ENCODE results near the gene ALPL.
A peak's percentile ranks its signal among the peaks of the same experiment; 100 is the strongest.

Gene ALPL

DNA sequence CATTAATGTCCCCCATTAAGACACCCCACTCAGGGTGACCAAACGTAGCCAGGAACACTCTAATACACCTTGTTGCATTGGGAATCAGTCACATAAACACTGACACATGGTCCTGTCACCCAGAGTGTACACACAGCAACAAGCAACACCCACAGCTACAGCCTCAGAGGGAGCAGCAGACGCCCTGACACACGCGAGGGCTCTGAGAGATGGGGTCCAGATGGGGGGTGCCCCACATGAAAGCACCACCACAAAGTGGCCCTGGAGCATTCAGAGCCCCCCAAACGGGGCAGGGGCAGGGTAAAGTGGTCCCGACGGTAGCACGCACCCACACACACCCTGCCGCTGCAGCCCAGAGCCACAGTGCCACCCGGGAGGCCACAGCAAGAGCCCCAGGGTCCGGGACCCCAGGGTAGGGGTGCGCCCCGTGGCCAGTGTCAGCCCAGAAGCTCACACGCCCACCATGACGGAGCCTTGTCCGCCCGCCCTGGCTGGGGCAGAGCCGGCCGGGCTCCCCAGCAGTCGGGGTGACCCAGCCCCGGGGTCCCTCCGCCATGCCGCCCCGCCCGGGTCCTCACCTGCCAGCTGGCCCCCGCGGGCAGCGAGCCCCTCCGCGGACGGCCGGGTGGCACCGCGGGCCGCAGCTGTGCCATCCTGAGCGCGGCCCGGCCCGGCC is 112.7 kb downstream of the ALPL start:
- no peak for DNase-seq

DNA sequence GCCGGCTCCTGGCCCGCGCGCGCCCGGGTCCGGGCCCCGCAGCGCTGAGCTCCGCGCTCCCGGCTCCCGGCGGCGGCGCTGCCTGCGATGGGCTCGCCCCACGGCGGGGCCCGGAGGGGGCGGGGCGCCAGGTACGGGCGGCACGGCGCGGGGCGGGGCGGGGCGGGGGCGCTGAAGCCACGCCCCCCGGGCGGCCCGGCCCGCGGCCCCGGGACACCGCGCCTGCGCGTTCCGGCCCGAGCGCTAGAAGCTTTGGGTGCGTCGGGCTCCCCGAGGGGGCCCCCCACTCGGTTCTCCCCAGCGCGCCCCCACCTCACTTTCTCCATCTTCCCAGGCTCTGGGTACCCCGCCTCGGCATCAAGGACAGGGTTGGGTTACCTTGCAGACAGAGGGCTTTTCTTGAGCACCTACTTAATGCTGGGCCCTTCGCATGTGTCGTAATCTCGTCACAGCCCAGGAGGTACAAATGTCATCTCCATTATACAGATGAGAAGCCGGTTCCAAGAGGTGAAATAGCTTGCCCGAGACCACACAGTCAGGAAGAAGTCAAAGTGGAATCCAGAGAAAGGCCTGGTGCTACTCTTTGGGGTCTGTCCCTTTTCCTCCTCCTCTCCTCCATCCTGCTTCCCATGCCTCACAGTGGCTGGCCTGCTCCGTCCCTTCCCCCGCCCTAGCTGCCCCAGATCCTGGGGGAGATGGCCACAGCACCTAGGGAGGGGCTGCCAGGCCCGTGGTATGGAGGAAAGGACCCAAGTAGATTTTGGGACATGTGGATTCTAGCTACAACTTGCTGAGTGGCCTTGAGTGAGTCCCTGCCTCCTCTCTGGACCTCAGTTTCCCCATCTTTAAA is 113.5 kb downstream of the ALPL start:
- no peak for DNase-seq

DNA sequence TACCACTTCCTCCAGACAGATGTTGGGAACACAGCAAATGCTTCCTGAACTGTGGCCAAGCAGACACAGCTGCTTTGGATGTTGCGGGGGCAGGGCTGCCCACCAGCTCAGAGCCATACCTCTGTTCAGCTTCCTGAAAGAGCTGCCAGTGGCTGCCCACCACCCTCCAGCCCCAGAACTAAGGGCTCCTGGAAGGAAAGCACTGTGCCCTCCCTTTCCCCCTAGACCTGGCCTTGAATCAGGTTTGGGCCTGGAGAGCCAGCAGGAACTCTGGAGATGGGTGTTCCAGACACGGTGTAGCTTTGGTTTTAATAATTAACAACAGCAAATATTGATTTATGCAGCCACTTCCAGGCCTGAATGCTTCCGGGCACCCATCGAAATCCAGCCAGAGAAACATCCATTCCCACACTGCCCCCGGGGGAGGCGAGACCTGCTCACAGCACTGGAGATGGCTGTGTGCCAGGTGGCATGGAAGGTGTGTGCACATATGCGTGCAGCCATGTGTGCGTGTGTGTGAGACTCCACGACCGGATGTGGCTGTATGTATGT is 114.3 kb downstream of the ALPL start:
- DNase-seq = peak; percentile 50

DNA sequence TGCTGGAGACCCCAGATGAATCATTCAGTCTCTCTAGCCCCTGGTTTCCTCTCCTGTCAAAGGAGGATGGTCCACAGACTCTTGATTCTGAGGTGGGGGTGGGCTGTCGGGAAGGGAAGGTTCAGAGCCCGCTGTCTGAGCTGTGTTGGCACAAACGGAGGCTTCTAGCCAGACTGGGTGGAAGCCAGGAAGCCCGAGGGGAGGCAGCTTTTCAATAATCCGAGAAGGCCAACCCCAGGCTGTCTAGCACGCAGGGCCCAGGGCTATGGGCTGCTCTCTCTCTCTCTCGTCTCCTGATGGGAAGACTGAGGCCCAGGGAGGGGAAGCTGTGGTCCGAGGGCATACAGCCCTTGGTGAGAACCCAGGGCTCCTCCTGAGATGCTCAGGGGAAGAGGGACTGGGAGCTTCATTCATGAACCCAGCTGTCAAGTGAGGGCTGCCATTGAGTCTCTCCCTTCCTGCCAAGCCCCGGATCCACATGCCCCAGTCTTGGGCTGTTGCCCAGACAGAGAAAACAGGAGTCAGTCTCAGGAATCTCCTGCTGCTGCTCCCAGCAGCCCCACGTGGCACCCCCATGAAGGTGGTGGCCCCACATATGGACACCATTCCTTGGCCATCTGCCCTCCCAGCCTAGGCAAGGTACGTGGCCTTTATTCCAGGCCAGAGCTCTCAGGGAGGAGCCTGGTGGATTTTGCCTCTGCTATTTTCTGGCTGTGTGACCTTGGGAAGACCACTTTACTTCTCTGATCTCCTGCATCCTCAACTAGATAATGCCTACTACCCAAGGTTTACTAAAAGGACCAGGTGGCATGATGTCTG is 115.6 kb downstream of the ALPL start:
- DNase-seq = peak; percentile 54

DNA sequence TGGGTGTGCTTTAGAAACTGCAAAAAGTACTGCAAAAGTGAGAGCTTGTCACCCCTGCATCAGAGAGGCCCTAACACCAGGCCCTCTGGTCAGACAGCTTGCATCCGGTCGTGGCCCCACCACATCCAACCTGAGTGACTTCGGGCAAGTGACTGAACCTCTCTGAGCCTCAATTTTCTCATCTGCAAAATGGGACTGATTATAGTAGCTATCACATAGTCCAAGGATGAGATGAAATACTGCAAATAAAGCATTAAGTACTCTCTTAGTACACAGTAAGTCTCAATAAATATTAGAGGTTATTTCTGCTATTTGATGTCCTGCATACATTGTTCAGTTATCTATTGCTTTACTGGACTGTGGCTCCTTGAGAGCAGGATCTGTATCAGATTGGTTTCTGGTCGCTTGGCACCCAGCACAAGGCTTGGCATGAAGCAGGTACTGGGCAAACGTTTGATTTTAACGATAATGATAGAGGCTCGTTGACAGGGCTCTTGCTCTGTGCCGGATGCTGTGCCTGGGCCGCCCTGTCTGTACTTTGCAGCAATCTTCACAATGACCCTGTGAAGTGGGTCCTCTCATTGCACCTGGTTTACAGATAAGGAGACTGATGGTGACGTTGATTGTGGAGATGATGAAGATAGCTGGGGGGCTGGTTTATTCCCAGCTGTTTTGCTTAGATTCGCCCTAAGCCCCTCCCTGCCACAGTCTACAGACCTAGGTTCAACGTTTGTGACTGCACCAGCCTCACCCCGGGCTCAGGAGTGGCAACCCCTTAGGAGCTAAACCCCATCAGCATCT is 116.4 kb downstream of the ALPL start:
- no peak for DNase-seq

DNA sequence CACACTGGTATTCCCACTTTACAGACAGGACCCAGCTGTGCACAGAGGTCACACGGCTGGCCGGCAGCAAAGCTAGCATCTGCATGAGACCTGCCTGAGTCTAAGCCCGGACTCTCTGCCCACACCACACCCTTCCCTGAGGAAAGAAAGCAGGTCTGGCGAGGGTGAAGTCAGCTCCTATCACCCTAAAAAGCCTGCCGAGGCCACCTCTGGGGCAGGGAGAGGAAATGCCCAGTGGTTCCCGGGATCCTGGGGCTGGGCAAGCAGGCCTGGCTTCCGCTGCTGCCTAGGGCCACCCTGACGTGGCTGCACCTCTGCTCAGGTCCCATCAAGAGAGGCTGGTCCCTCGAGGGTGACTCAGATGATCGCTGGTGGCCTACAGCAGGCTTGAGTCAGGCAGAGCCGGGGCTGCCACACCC is 117.7 kb downstream of the ALPL start:
- no peak for DNase-seq
